NT2/D1 (cell line): ENCODE results near the gene NIPSNAP3A.

Experiments used
- SUZ12 ChIP-seq: IDR thresholded peaks from 2 replicates; pipeline ENCODE4 v1.6.1; 2011; ENCODE audit not compliant: insufficient read length, insufficient read depth; ENCODE audit errors: extremely low read depth
- YY1 ChIP-seq: IDR thresholded peaks from 2 replicates; pipeline ENCODE4 v1.6.1; 2011; ENCODE audit not compliant: insufficient read length, insufficient read depth

DNA sequence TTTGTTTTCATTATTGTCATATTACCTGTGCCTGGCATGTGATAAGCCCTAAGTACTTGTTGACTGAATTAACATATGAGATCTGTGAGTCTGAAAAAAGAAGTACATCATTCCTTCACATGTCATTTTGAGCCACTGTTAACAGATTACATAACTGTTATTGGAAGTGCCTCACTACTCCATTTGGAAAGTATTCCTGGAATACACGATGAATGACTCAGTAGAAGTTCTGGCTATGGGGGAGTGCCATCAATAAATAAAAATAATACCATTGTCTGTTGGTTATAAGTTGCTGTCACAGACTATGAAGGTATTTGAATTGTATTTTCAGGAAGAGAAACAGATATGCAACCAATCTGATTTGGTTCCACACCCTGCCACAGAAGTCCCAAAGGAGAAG, 29.3 kb downstream of the NIPSNAP3A start:
- TF ChIP-seq SUZ12 (no peak), YY1 (no peak)
